Parietal lobe (tissue), 2 donors: ENCODE measurements around the gene ITSN2. TPM values are rescaled to one million over a fixed set of nuclear protein-coding genes. Genes with fewer than 3 reads are reported as not detected.

Source experiments
- small RNA-seq: library from RNA; depleted of rRNA; stranded (forward); fragments of <200 nt; gene quantifications from one replicate; pipeline ENCODE3, GENCODE V24; 2014; ENCODE audit warnings: low replicate concordance
- total RNA-seq: library from RNA; depleted of rRNA; stranded (reverse); fragments of >200 nt; gene quantifications from one replicate; pipeline ENCODE4 v1.2.3, GENCODE V29; 2014

Gene ITSN2
- total RNA-seq: 32.6 TPM

GRCh38 chr2:24360050-24360962, at the start of gene ITSN2:
Gene ITSN2 (minus strand): TSS chr2:24360536. CDS start chr2:24328082, 32,454 bp downstream.

GRCh38 chr2:24174851-24175277, 185.5 kb downstream of the ITSN2 start, which contains the start of gene FAM228A:
Gene FAM228A (plus strand): TSS chr2:24175053. CDS start chr2:24175481, 428 bp downstream.

Small RNA genes lying within 50 kb of the gene (small RNA-seq; reads per million reads assigned to genes)
- gene HMGN2P20: not detected
- not detected for gene RF00602

Other genes with a start within 250 kb of the ITSN2 start
- 1.6 TPM for gene PFN4, start 237.2 kb downstream of the ITSN2 start, total RNA-seq
- gene FAM228B, start 237.1 kb downstream of the ITSN2 start, total RNA-seq: 80.1 TPM
- 9.4 TPM for gene FAM228A, start 185.5 kb downstream of the ITSN2 start, total RNA-seq
- 209 TPM for gene NCOA1, start 130.7 kb upstream of the ITSN2 start, total RNA-seq